NCI-H226 (cell line): ENCODE data around the gene ACSM2B.
"Not testable (repeated sequence)": the region's sequence is repeated elsewhere in the genome, so short reads cannot be mapped to it uniquely, and the experiment has no call there.

Source experiments
- DNase-seq: peaks from one replicate; pipeline ENCODE4 v3.0.0-alpha.2; 2015

The ACSM2B gene

DNA sequence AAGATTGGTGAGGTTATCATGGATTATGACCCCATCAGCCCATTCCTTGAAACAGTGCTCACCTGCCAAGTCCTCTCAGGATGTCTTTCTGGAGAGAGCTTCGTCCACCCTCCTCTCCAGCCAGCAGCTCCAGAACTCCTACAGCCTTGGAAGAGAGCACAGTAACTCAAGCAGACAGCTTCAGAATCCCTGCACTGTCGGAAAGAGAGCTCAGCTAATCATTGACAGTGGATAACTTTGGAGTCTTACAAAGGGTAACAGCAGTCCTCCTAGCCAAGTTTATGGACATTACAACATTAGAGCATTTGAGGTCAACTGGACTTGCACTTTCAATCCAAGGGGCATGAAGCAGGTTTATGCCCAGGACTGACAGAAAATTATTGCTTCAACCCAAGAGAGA lies at the start of gene ACSM2B:
TSS of gene ACSM2B (minus strand) at position 223 of the 400 bp plus-strand sequence. CDS start 11,522 bp downstream, outside the sequence.
- DNase-seq = not testable (repeated sequence)

- DNase-seq = no peak
These were observed 49.0 kb upstream of the ACSM2B start for GRCh38 chr16:20624882-20625807.

GRCh38 chr16:20624205-20624604 lies 48.0 kb upstream of the ACSM2B start:
- no peak for DNase-seq

GRCh38 chr16:20622498-20622870 lies 46.3 kb upstream of the ACSM2B start:
- DNase-seq = no peak

- no peak for DNase-seq
These were observed 45.2 kb upstream of the ACSM2B start for GRCh38 chr16:20621406-20621805.

DNA sequence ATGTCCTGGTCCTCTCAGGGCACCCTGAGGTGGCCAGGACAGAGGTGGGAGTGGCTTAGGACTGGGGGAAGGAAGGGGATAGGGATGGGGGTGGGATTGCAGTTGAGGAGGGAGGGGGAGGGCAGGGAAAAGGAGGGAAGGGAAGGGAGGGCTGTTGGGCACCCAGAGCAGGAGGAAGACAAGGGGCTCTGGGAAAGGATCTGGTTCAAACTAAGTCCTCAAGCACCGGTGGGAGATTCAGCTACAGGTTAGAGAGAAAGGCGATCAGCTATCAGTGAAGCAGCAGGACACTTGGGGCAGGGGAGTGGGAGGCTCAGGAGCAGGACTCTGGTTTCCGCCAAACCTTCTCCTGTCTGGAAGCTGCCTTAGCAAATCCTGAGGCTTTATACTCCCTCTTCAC lies 44.6 kb upstream of the ACSM2B start:
- DNase-seq = no peak

- no peak for DNase-seq
These were observed 43.8 kb upstream of the ACSM2B start for GRCh38 chr16:20620003-20620402.

GRCh38 chr16:20617271-20617670 lies 41.1 kb upstream of the ACSM2B start:
- no peak for DNase-seq

DNA sequence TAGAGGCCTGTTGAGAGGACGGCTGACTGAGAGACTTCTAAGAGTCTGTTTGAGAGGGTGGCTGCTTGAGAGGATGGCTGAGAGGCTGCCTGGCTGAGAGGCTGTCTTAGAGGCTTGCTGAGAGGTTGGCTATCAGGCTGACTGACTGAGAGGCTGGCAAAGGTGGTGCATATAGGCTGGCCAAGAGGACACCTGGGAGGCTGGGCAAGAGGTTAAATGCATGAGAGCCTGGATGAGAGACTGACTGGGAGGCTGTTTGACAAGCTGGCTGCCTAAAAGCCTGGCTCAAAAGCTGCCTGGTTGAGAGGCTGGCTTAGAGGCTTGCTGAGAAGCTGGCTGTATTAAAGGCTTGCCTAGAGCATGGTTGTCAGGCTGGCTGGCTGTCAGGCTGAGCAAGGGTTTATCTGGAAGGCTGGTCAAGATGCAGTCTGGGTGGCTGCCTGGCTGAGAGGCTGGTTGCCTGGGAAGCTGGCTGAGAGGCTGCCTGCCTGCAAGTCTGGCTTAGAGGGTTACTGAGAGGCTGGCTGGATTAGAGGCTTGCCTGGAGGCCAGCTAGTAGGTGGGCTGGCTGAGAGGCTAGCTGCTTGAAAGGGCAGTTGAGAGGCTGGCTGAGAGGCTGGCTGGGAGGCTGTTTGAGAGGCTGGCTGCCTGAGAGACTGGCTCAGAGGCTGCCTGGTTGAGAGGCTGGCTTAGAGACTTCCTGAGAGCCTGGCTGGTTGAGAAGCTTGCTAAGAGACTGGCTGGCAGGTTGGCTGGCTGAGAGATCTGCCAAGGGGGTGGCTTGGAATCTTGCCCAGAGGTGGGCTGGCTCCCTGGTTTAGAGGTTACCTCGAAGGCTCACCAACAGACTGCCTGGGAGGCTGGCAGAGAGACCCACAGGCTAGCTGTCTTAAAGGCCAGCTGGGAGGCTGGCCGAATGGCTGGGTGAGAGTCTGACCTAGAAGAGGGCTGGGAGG lies 38.3 kb upstream of the ACSM2B start:
- DNase-seq = no peak

DNA sequence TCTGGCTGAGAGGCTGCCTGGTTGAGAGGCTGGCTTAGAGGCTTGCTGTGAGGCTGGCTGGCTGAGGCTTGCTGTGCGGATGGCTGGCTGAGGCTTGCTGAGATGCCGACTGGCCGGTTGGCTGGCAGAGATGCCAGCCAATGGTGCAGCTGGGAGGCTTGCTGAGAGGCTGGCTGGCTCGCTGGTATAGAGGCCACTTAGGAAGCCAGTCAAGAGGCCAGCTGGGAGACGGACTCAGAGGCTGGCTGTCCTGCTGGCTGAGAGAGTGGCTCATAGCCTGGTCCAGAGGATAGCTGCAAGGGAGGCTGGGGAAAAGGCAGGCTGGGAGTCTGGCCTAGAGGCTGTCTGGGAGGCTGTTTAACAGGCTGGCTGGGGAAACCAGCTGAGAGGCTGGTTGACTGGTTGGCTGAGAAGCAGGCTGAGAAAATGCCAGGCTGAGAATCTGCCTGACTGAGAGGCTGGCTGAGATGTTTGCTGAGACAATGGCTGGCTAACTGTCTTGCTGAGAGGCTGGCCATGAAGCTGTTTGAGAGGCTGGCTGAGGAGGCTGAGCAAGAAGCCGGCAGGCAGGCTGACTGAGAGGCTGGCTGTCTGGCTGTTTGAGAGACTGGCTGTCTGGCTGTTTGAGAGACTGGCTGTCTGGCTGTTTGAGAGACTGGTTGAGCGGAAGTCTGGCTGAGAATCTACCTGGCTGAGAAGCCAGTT lies 37.5 kb upstream of the ACSM2B start:
- DNase-seq = no peak

DNA sequence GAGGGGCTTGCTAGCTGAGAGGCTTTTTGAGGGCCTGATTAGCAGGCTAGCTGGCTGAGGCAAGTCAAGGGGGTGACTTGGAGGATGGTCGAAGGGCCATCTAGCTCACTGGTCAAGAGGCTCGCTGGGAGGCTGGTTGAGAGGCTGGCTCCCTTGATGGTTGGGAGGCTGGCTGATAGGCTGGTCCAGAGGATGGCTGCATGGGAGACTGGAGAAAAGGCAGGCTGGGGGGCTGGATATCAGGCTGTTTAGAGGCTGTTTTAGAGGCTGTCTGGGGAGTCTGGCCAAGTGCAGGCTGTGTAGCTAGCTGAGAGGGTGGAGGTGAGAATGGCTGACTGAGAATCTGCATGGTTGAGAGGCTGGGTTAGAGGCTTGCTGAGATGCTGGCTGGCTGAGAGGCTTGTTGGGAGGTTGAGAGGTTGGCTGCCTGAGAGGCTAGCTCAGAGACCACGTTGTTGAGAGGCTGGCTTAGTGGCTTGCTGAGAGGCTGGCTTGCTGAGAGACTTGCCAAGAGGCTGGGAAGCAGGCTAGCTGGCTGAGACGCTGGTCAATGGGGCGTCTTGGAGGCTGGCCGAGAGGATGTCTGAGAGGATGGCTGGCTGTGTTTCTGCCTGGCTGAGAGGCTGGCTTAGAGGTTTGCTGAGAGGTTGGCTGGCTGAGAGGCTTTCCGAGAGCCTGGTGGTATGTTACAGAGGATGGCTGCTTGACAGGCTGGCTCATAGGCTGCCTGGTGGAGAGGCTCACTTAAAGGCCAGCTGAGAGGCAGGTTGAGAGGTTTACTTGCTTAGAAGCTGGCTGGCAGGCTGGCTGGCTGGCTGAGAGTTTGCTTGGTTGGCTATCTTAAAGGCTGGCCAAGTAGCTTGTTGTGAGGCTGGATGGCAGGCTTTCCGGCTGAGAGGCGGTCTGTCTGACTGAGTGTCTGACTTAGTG lies 36.6 kb upstream of the ACSM2B start:
- no peak for DNase-seq

GRCh38 chr16:20611975-20612481 lies 35.9 kb upstream of the ACSM2B start:
- no peak for DNase-seq

DNA sequence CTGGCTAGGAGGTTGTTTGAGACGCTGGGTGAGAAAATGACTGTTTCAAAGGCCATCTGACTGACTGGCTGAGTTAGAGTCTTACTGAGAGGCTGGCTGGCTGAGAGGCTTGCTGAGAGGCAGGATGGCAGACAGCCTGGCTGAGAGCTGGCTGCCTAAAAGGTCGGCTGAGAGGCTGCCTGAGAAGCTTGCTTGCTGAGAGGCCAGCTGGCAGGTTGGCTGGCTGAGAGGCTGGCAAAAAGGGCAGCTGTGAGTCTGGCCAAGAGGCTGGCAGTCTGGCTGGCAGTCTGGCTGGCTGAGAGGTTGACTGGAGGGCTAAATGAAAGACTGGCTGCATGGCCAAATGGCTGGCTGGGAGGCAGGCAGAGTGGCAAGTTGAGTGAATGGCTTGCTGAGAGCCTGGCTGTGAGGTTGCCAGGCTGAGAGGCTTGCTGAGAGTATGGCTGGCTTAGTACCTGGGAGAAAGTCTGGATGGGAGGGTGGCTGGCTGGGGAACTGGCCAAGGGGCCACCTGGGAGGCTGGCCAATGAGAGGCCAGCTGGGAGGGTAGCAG lies 35.3 kb upstream of the ACSM2B start:
- no peak for DNase-seq

GRCh38 chr16:20610892-20611349 lies 34.8 kb upstream of the ACSM2B start:
- no peak for DNase-seq

DNA sequence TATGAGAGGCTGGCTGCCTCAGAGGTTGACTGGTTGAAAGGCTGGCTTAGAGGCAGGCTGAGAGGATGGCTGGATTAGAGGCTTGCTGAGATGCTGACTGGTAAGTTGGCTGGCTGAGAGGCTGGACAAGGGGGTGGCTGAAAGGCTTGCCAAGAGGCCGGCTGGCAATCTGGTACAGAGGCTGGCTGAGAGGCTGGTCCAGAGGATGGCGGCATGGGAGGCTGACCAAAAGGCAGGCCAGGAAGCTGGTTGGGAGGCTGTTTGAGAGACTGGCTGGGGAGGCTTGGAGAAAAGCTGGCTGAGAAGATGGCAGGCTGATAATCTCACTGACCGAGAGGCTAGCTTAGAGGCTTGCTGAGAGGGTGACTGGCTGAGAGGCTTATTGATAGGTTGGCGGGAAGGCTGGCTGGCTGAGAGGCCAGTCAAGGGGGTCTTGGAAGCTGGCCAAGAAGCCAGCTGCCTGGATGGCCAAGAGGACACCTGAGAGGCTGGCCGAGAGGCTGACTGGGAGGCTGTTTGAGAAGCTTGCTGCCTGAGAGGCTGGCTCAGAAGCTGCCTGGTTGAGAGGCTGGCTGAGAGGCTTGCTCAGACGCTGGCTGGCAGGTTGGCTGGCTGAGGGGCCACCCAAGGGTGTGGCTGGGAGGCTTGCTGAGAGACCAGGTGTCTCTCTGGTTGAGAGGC lies 34.2 kb upstream of the ACSM2B start:
- no peak for DNase-seq

DNA sequence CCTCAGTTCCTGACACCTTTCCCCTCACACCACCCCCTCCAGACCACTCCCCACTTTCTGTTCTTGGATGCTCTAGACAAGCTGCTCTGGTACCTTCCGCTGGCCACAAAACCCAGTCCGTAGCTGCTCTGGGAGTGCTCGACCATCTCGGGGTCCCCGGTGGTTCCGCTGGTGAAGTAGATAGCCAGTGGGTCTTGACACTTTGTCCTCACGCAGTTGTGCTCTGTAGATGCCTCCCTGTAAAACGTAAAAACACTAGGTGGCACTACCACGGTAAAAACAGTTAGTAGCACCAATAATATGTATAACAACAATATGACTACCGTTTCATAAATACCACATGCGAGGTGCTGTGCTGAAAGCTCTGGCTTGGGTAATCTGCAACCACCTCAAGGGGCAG lies 26.0 kb upstream of the ACSM2B start:
- not testable (repeated sequence) for DNase-seq

GRCh38 chr16:20599475-20599874 lies 23.3 kb upstream of the ACSM2B start:
- not testable (repeated sequence) for DNase-seq

DNA sequence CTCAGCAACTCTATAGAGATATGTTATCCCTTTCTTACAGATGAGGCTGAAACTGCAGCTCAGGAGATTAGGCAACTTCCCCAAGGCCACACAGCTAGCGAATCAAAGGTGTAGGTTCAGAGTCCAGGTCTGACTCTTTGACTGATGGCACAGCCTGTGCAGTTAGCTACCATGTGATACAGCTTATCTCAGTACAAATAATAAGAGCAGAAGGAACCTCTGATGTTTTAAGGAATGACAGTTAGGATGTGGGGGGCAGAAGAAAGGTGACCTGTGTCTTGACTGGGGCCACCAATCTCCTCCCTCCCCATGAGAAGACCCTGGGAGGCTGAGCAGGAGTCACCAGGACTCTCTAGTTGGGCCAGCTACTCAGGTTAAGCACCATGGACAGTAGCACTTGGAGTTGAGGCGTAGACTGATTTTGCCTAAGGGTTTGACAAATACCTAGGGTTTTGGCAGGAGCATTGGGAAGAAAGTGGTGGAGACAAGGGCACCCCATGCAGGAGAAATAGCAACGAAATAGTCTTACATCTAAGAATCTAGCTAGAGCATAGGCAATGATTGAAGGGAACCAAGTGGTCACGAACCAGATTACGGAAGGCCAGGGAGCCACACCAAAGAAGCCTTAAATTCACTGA lies 22.8 kb upstream of the ACSM2B start:
- DNase-seq = no peak

- not testable (repeated sequence) for DNase-seq
These were observed 19.5 kb upstream of the ACSM2B start for GRCh38 chr16:20595694-20596093.

DNA sequence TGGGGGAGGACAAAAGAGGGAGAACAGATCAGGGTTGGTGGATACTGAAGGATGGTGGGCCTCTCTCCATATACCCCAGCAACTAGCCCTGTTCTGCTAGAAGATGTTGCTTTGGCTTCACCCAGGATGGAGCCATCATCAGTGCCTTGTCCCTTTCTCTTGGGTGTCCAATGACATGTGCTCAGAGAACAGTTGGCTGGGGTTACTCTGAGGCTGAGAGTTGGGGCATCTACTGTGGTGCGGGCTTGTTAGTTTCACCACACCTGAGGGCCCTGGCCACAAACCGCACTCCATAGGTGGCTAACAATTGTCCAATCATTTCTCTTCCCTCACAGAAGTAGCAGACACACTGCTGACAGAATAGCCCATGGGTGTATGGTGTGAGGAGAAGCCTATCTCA lies 18.9 kb upstream of the ACSM2B start:
- not testable (repeated sequence) for DNase-seq
